ENCODE data around the gene RNF166.
"Not testable (repeated sequence)": the region's sequence is repeated elsewhere in the genome, so short reads cannot be mapped to it uniquely, and the experiment has no call there.

DNA sequence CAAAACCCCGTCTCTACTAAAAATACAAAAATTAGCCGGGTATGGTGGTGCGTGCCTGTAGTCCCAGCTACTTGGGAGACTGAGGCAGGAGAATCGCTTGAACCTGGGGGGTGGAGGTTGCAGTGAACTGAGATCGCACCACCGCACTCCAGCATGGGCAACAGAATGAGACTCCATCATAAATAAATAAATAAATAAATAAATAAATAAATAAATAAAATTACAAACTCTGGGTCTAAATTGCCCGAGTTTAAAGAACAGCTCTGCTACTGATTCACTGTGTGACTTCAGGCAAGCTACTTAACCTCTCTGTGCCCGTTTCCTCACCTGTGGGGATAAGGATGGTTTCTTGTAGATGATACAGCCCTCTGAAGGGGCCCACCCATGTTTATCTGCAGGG lies 36.7 kb downstream of the RNF166 start:
- TF ChIP-seq, protein P1, sequence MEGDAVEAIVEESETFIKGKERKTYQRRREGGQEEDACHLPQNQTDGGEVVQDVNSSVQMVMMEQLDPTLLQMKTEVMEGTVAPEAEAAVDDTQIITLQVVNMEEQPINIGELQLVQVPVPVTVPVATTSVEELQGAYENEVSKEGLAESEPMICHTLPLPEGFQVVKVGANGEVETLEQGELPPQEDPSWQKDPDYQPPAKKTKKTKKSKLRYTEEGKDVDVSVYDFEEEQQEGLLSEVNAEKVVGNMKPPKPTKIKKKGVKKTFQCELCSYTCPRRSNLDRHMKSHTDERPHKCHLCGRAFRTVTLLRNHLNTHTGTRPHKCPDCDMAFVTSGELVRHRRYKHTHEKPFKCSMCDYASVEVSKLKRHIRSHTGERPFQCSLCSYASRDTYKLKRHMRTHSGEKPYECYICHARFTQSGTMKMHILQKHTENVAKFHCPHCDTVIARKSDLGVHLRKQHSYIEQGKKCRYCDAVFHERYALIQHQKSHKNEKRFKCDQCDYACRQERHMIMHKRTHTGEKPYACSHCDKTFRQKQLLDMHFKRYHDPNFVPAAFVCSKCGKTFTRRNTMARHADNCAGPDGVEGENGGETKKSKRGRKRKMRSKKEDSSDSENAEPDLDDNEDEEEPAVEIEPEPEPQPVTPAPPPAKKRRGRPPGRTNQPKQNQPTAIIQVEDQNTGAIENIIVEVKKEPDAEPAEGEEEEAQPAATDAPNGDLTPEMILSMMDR (IDR thresholded peaks at IDR 0.05; ENCODE audit: low read depth, low read length, poor library complexity, severe bottlenecking), result not testable (repeated sequence)
- not testable (repeated sequence) for TF ChIP-seq EZH2phosphoT487 (IDR thresholded peaks at IDR 0.05; ENCODE audit: borderline replicate concordance, low read length)

Data from DOHH2 (cell line).